Trophoblast cell (in vitro differentiated cells and primary cell): ENCODE data around the gene AGPS. TPM values are rescaled to one million over a fixed set of nuclear protein-coding genes. Genes with fewer than 3 reads are reported as not detected.
A peak's percentile ranks its signal among the peaks of the same experiment; 100 is the strongest.

Source experiments
- DNase-seq, 2 donors: peaks; one replicate each; pipeline ENCODE4 v3.0.0-alpha.2; 2016
- H2AFZ ChIP-seq: 2 replicates; pipeline ENCODE4 v1.6.1; 2013; ENCODE audit warnings: low read length, moderate library complexity, mild to moderate bottlenecking; ENCODE audit not compliant: insufficient read depth, poor library complexity
- H2AK5ac ChIP-seq: 2 replicates; pipeline ENCODE4 v1.6.1; 2013; ENCODE audit warnings: mild to moderate bottlenecking, low read length
- H2BK120ac ChIP-seq: 2 replicates; pipeline ENCODE4 v1.6.1; 2013; ENCODE audit warnings: low read length, mild to moderate bottlenecking, moderate library complexity; ENCODE audit not compliant: insufficient read depth, poor library complexity
- H2BK12ac ChIP-seq: 2 replicates; pipeline ENCODE4 v1.6.1; 2013; ENCODE audit warnings: mild to moderate bottlenecking, low read length, moderate library complexity
- H2BK5ac ChIP-seq: 2 replicates; pipeline ENCODE4 v1.6.1; 2013; ENCODE audit warnings: low read length, low read depth, moderate library complexity, mild to moderate bottlenecking; ENCODE audit not compliant: poor library complexity
- H3K14ac ChIP-seq: 2 replicates; pipeline ENCODE4 v1.6.1; 2013; ENCODE audit warnings: mild to moderate bottlenecking, low read length
- H3K18ac ChIP-seq: 2 replicates; pipeline ENCODE4 v1.6.1; 2013; ENCODE audit warnings: mild to moderate bottlenecking, low read length
- H3K23ac ChIP-seq: 2 replicates; pipeline ENCODE4 v1.6.1; 2013; ENCODE audit warnings: low read length
- H3K27ac ChIP-seq: 2 replicates; pipeline ENCODE4 v1.5.1; 2013; ENCODE audit warnings: low read depth, mild to moderate bottlenecking, inconsistent platforms, low read length, moderate library complexity
- H3K27me3 ChIP-seq: 2 replicates; pipeline ENCODE4 v1.6.1; 2013; ENCODE audit warnings: inconsistent platforms, mild to moderate bottlenecking, low read length, moderate library complexity; ENCODE audit not compliant: insufficient read depth
- H3K36me3 ChIP-seq, 2 experiments: 1 replicate in 1 of 2; 2 replicates in 1 of 2; pipeline ENCODE4 v1.6.1; 2013; ENCODE audit warnings: low read length in 2 of 2, mild to moderate bottlenecking in 2 of 2, moderate library complexity in 1 of 2; ENCODE audit not compliant: insufficient read depth in 2 of 2, control insufficient read depth in 1 of 2
- H3K4ac ChIP-seq: 2 replicates; pipeline ENCODE4 v1.6.1; 2013; ENCODE audit warnings: low read depth, mild to moderate bottlenecking, low read length, moderate library complexity
- H3K4me1 ChIP-seq, 2 experiments: 1 replicate in 1 of 2; 2 replicates in 1 of 2; pipeline ENCODE4 v1.6.1; 2013; ENCODE audit warnings: low read length in 2 of 2, mild to moderate bottlenecking in 2 of 2, moderate library complexity in 1 of 2; ENCODE audit not compliant: insufficient read depth in 2 of 2, control insufficient read depth in 1 of 2
- H3K4me2 ChIP-seq: 2 replicates; pipeline ENCODE4 v1.6.1; 2013; ENCODE audit warnings: inconsistent platforms, mild to moderate bottlenecking, low read length, moderate library complexity
- H3K4me3 ChIP-seq: 2 replicates; pipeline ENCODE4 v1.5.1; 2013; ENCODE audit warnings: mild to moderate bottlenecking, low read depth, low read length, inconsistent platforms
- H3K79me1 ChIP-seq: one replicate; pipeline ENCODE4 v1.6.1; 2013; ENCODE audit warnings: low read length
- H3K79me2 ChIP-seq: 2 replicates; pipeline ENCODE4 v1.6.1; 2013; ENCODE audit warnings: low read length, mild to moderate bottlenecking; ENCODE audit not compliant: control insufficient read depth, insufficient read depth, poor library complexity
- H3K9ac ChIP-seq: 2 replicates; pipeline ENCODE4 v1.6.1; 2013; ENCODE audit warnings: mild to moderate bottlenecking, low read length
- H3K9me3 ChIP-seq: 2 replicates; pipeline ENCODE4 v1.6.1; 2013; ENCODE audit warnings: low read depth, mild to moderate bottlenecking, control low read depth, inconsistent platforms, low read length; ENCODE audit not compliant: insufficient read depth
- H4K12ac ChIP-seq: 2 replicates; pipeline ENCODE4 v1.6.1; 2013; ENCODE audit warnings: low read depth, mild to moderate bottlenecking, low read length, moderate library complexity
- H4K8ac ChIP-seq: 2 replicates; pipeline ENCODE4 v1.6.1; 2013; ENCODE audit warnings: low read depth, mild to moderate bottlenecking, low read length, moderate library complexity
- H4K91ac ChIP-seq: one replicate; pipeline ENCODE4 v1.6.1; 2013; ENCODE audit warnings: low read depth, mild to moderate bottlenecking, low read length, moderate library complexity
- WGBS: extraction: QIAGEN DNeasy Blood & Tissue Kit; methylation state at CpG from one replicate; pipeline ENCODE4 v1.1.7; 2013; ENCODE audit warnings: missing lambda C conversion rate; ENCODE audit not compliant: insufficient read length, insufficient coverage; ENCODE audit errors: extremely low coverage; 5-methylcytosine and 5-hydroxymethylcytosine counted together
- polyA plus RNA-seq: library from polyadenylated mRNA; stranded (reverse); fragments of 200-250 nt; gene quantifications from 2 replicates; pipeline ENCODE4 v1.2.3, GENCODE V29; 2013

AGPS gene
- 22.4 and 25.8 TPM in 2 replicates for polyA plus RNA-seq

DNA sequence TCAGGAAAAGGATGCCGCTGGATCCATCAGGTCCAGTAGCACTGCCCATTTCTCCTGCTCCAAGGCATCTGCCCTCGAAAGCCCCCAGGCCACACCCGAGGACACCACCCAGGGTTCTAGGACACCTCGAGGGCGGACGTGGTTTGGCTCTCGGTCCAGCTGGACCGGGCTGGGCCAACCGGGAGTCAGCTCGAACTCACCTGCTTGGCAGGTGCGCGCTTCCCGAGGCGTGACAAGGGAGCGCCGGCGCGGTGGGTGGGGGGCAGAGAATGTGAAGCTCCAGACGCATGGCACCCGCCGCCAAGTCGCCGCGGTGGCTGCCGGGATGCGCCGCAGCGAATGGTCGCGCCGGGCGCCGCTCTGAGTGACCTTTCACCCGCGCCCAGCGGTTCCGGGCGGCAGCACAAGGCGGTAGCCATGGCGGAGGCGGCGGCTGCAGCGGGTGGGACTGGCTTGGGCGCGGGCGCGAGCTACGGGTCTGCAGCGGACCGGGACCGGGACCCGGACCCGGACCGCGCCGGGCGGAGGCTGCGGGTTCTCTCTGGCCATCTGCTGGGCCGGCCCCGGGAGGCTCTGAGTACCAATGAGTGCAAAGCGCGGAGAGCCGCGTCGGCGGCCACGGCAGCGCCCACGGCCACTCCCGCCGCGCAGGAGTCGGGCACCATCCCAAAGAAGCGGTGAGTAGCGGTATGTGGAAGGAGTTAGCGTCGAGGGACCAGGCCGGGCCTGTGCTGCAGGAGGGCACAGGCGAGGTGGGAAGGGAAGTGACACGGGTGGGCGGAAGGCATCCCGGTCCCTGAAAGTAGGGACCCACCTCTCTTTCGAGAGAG is at the start of gene AGPS:
TSS of gene AGPS (plus strand) at position 401 of the 830 bp plus-strand sequence. CDS start at position 418, 17 bp downstream.
- no CpG with 5 or more reads among the region's 83 CpGs for WGBS
- Histone ChIP-seq H3K79me2 (peaks cover 9% of the 10 kb centered on the region), H3K18ac (peak within 1 kb of the TSS; percentile 94), H2BK12ac (peak within 1 kb of the TSS; percentile 62), H4K91ac (peak within 1 kb of the TSS; percentile 73), H3K79me1 (peaks cover 13% of the 10 kb centered on the region), H3K36me3 (peaks cover 0 to 2% of the 10 kb centered on the region in 2 experiments), H3K23ac (no peak within 1 kb of the TSS), H3K4ac (peak within 1 kb of the TSS; percentile 96), H3K4me3 (peak within 1 kb of the TSS; percentile 95), H2BK120ac (peak within 1 kb of the TSS; percentile 74), H3K9me3 (no peaks in the 10 kb centered on the region), H4K8ac (peak within 1 kb of the TSS; percentile 90), H2AK5ac (peak within 1 kb of the TSS; percentile 56), H3K27me3 (no peaks in the 10 kb centered on the region), H3K27ac (peak within 1 kb of the TSS; percentile 9), H3K4me1 (peaks cover 6 to 8% of the 10 kb centered on the region in 2 experiments), H2BK5ac (peak within 1 kb of the TSS; percentile 78), H2AFZ (peak within 1 kb of the TSS; percentile 100), H3K4me2 (peak within 1 kb of the TSS; percentile 76), H3K14ac (peak within 1 kb of the TSS; percentile 92), H3K9ac (peak within 1 kb of the TSS; percentile 94), H4K12ac (peak within 1 kb of the TSS; percentile 100)
- peak; percentile 74 to 80 for DNase-seq

- H2AFZ ChIP-seq: no peak overlapping the region
- no peak overlapping the region for H4K8ac ChIP-seq
- H3K23ac ChIP-seq: no peak overlapping the region
- no peak overlapping the region for H3K14ac ChIP-seq
- peaks cover 1% of the 10 kb centered on the region for H3K79me1 ChIP-seq
- H2AK5ac ChIP-seq: no peak overlapping the region
- H3K18ac ChIP-seq: no peak overlapping the region
- H3K4me3 ChIP-seq: no peak overlapping the region
- H3K4me1 ChIP-seq: peaks cover 0 to 4% of the 10 kb centered on the region in 2 experiments
- no peak overlapping the region for H2BK5ac ChIP-seq
- no peaks in the 10 kb centered on the region for H3K9me3 ChIP-seq
- H3K4me2 ChIP-seq: no peak overlapping the region
- peaks cover under 1% of the 10 kb centered on the region for H3K79me2 ChIP-seq
- H4K12ac ChIP-seq: no peak overlapping the region
- no peak overlapping the region for H2BK12ac ChIP-seq
- no CpG with 5 or more reads among the region's 8 CpGs for WGBS
- no peaks in the 10 kb centered on the region for H3K36me3 ChIP-seq
- H4K91ac ChIP-seq: no peak overlapping the region
- no peak overlapping the region for H2BK120ac ChIP-seq
- H3K27ac ChIP-seq: no peak overlapping the region
- H3K9ac ChIP-seq: no peak overlapping the region
- H3K4ac ChIP-seq: no peak overlapping the region
- no peak for DNase-seq
- no peaks in the 10 kb centered on the region for H3K27me3 ChIP-seq
Measured at GRCh38 chr2:177343773-177344172, 48.8 kb upstream of the AGPS start.

DNA sequence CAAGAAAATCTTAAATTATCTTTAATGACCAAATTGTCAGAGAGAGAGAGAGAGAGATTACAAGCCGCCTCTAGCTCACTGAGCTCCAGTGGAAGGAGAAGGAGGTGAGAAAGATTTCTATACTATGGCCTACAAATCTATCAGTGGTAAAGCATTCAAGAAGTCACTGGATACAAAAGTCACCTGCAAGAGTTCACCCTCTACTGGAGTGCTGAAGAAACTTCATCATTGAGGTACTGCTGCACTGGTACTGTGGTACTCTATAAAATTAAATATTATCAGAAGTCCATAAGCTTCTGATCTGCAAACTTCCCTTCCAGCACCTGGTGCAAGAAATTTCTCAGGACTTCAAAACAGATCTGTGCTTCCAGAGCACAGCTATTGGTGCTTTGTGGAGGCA is 48.3 kb upstream of the AGPS start:
- no peak overlapping the region for H2AFZ ChIP-seq
- no peak overlapping the region for H2AK5ac ChIP-seq
- H3K36me3 ChIP-seq: no peaks in the 10 kb centered on the region
- H3K4ac ChIP-seq: no peak overlapping the region
- H3K4me3 ChIP-seq: no peak overlapping the region
- H2BK12ac ChIP-seq: no peak overlapping the region
- no peak overlapping the region for H3K18ac ChIP-seq
- H2BK5ac ChIP-seq: no peak overlapping the region
- peaks cover 2% of the 10 kb centered on the region for H3K9me3 ChIP-seq
- H3K79me2 ChIP-seq: no peaks in the 10 kb centered on the region
- H4K91ac ChIP-seq: no peak overlapping the region
- H2BK120ac ChIP-seq: no peak overlapping the region
- no peak overlapping the region for H3K23ac ChIP-seq
- H3K4me1 ChIP-seq: peaks cover 0 to 4% of the 10 kb centered on the region in 2 experiments
- no peak for DNase-seq
- no peak overlapping the region for H3K27ac ChIP-seq
- H3K4me2 ChIP-seq: no peak overlapping the region
- H4K12ac ChIP-seq: no peak overlapping the region
- WGBS: no CpG with 5 or more reads among the region's 1 CpG
- no peaks in the 10 kb centered on the region for H3K27me3 ChIP-seq
- no peak overlapping the region for H3K14ac ChIP-seq
- no peak overlapping the region for H4K8ac ChIP-seq
- no peaks in the 10 kb centered on the region for H3K79me1 ChIP-seq
- H3K9ac ChIP-seq: no peak overlapping the region

GRCh38 chr2:177346192-177346591 is 46.4 kb upstream of the AGPS start:
- H3K4me1 ChIP-seq: peaks cover 0 to 4% of the 10 kb centered on the region in 2 experiments
- no peak overlapping the region for H3K14ac ChIP-seq
- no peak overlapping the region for H4K91ac ChIP-seq
- no peak overlapping the region for H4K8ac ChIP-seq
- no peak for DNase-seq
- no peak overlapping the region for H3K18ac ChIP-seq
- no peak overlapping the region for H2BK5ac ChIP-seq
- H4K12ac ChIP-seq: no peak overlapping the region
- H3K79me2 ChIP-seq: no peaks in the 10 kb centered on the region
- H2BK12ac ChIP-seq: no peak overlapping the region
- no peak overlapping the region for H3K4ac ChIP-seq
- H2AFZ ChIP-seq: no peak overlapping the region
- H2AK5ac ChIP-seq: no peak overlapping the region
- no peak overlapping the region for H3K27ac ChIP-seq
- H2BK120ac ChIP-seq: no peak overlapping the region
- H3K27me3 ChIP-seq: no peaks in the 10 kb centered on the region
- no peaks in the 10 kb centered on the region for H3K36me3 ChIP-seq
- H3K23ac ChIP-seq: no peak overlapping the region
- no peak overlapping the region for H3K9ac ChIP-seq
- no peaks in the 10 kb centered on the region for H3K79me1 ChIP-seq
- H3K4me2 ChIP-seq: no peak overlapping the region
- H3K9me3 ChIP-seq: peaks cover 5% of the 10 kb centered on the region
- WGBS: no CpG with 5 or more reads among the region's 5 CpGs
- H3K4me3 ChIP-seq: no peak overlapping the region
